GOT3 (cell line): ENCODE measurements around the gene EIF4G1.

Experiments used
- DNase-seq: peaks from one replicate; lab custom pipeline; 2025; ENCODE audit warnings: mixed read lengths; lab: John Stamatoyannopoulos, UW

The EIF4G1 gene

DNA sequence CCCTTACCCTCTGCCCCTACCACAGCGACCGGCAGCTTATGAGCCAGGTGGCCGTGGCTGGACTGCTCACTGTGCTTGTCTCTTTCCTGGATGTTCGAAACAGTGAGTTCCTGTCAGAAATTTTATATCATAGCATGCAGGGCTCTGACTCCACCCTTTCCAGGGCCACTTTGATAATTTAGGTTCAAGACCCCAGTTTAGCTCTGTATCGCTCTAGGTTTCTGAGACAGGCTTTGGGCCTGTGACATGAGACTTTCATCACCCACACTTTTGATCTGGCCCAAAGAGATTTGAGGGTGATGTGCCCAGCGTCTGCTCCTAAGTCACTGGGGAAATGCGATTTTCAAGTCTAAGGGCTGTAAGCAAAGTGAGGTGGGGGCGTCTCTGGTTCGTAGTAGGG, 6.5 kb upstream of the EIF4G1 start:
- DNase-seq: no peak

DNA sequence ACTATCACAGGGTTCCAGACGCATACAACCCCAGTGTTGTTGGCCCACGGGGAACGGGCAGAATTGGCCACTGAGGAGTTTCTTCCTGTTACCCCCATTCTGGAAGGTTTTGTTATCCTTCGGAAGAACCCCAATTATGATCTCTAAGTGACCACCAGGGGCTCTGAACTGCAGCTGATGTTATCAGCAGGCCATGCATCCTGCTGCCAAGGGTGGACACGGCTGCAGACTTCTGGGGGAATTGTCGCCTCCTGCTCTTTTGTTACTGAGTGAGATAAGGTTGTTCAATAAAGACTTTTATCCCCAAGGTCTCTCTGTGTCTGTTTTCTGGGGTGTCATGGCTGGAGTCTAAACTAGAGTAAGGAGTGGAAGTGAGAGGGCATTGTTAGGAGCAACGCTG, 5.7 kb upstream of the EIF4G1 start:
- no peak for DNase-seq

DNA sequence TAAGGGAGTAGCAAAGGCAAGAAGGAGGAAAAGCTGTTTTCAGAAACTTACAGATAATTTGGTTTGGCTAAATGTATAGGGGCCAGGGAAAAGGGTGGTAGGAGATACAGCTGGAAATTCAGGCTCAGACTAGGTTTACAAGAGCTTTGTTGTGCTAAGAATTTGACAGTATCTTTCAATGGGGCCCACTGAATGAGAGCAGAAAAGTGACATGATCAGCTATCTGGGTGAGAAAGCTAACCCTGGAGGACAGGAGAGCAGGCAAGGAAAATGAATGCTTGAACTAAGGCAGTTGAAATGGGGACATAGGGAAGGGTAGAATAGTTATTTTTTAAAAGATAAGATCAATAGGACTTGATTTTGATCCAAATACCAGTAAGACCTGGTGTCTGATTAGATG, 2.8 kb upstream of the EIF4G1 start:
- no peak for DNase-seq

DNA sequence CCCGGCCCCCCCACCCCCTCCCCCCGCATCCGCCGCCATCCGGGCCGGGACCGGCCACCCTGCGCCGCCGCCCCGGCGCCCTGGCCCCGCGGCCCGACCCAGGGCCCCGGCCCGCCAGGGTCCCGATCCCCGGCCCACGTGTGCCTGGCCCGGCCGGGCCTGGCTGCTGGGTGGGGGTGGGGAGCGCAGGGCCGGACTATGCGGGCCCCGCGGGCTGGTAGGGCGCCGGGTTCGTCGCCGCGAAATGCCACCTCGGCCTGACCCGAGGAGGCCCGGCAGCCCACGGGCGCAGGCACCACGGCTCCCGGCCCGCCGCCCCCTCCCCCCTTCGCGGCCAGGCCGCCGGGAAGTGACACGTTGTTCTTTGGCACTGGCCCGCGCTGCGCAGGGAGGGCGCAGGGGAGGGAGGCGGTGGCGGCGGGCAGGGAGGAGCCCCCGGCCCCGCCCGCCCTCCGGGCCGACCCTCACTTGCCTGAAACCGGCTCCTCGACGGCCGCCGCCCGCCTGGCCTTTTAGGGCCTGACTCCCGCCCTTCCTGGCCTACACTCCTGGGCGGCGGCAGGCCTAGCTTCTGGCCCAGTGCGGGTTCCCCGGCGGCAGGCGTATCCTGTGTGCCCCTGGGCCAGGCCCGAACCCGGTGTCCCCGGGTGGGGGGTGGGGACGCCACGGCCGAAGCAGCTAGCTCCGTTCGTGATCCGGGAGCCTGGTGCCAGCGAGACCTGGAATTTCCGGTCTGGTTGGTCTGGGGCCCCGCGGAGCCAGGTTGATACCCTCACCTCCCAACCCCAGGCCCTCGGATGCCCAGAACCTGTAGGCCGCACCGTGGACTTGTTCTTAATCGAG, 515 bp downstream of the EIF4G1 start:
- peak; percentile 37 for DNase-seq

DNA sequence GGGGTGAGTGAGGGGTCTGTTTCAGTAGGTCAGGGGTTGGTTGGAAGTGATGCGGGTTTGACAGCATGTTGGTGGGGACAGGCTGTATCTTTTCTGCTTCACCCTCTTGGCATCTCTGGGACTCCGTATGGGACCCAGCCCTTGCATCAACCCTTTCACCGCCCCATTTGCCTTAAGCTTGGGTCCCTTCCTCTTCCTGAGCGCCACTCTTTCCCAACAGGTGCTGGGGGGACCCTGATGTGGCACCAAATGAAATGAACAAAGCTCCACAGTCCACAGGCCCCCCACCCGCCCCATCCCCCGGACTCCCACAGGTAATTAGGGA, 1.1 kb downstream of the EIF4G1 start:
- DNase-seq: no peak

DNA sequence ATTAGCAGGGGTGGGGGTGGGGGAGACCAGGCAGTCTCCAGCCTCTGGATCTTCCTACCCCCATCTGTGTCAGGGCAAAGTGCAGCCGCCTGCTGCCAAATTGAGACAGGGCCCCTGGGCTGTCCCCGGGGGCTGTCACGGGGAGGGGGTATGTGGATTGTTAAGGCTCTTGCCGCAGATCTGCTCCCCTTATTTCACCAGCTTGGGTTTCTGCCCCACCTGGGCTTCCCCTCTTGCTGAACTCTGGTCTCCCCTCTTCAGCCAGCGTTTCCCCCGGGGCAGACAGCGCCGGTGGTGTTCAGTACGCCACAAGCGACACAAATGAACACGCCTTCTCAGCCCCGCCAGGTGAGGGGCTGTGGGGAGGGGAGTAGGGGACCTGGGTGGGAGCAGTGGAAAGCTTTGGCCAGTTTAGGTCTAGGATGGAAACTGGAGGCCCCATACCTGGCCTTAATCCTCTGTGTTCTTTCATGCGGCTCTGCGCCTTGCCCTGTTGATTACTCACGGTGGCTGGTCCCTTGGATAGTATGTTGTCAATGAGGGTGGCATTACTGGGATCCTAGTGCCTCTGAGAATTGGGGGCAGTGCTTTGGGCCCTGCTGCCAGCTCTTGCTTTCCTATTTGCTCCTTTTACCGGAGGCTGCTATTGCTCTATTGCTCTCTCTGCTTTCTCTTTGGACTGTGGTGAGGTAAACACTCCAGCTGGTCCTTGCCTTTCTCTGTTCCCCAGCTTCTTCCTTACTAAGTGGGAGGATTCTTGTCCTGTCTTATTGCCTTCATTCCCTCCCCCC, 1.7 kb downstream of the EIF4G1 start:
- no peak for DNase-seq

DNA sequence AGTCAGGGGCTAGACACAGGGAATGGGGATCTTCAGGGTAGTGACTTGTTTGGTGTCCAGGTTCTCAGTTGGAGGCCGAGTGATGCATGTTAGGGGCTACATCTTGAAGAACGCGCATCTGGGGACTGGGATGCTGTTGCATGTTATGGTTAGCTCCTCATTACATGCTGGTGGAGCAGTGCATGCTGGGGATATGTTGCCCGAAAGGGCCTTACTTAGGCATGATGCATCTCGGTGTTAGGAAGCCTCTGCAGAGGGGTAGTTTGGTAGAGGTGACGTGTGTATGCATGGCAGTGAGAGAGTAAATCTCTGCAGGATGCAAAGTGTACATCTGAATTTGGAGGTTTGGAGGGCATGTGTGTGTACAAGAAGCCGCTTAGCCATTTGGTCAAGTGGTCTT, 2.4 kb downstream of the EIF4G1 start:
- DNase-seq: no peak

DNA sequence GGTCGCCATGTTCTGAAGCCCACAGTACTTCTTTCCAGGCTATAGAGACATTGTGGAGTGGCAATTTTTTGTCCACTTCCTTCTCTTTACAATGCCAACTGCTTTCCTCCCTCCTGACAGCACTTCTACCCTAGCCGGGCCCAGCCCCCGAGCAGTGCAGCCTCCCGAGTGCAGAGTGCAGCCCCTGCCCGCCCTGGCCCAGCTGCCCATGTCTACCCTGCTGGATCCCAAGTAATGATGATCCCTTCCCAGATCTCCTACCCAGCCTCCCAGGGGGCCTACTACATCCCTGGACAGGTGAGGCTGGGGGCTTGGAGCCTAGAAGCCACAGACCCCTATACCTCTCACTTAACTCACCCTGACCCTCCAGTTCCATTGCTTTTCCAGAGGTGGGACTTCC, 2.8 kb downstream of the EIF4G1 start:
- no peak for DNase-seq

DNA sequence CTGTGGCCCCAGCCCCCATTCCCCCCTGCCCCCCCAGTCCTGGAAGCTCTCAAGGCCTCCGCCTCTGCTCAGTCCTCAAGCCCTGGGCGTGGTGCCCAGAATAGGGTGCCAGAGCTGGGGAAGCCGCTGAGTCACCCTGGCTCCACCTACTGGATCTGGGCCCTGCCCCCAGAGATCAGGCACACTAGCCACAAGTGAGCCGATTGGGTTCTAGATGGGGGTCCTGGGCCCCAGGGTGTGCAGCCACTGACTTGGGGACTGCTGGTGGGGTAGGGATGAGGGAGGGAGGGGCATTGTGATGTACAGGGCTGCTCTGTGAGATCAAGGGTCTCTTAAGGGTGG, 5.7 kb downstream of the EIF4G1 start:
- DNase-seq: peak; percentile 92

DNA sequence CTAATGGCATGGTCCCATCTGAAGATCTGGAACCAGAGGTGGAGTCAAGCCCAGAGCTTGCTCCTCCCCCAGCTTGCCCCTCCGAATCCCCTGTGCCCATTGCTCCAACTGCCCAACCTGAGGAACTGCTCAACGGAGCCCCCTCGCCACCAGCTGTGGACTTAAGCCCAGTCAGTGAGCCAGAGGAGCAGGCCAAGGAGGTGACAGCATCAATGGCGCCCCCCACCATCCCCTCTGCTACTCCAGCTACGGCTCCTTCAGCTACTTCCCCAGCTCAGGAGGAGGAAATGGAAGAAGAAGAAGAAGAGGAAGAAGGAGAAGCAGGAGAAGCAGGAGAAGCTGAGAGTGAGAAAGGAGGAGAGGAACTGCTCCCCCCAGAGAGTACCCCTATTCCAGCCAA, 7.3 kb downstream of the EIF4G1 start:
- DNase-seq: no peak

DNA sequence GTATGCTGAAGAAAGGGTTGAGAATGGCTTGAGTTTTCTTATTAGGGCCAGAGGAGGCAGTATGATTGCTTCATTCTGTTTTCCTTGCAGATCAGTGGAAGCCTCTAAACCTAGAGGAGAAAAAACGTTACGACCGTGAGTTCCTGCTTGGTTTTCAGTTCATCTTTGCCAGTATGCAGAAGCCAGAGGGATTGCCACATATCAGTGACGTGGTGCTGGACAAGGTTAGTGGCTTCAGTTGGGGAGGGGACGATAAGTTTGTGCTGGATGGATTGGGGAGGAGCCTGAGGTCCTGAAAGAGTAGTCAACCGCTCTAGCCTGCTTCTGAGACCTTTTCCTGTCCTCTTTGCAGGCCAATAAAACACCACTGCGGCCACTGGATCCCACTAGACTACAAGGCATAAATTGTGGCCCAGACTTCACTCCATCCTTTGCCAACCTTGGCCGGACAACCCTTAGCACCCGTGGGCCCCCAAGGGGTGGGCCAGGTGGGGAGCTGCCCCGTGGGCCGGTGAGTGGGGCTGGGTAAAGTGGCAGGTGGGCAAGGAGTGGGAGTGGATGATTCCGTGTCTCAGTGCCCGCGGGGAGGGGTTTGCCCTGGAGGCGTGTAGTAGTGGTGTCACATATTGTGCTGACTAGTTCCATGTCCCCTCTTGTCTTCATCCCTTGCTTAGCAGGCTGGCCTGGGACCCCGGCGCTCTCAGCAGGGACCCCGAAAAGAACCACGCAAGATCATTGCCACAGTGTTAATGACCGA, 8.5 kb downstream of the EIF4G1 start:
- DNase-seq: no peak

DNA sequence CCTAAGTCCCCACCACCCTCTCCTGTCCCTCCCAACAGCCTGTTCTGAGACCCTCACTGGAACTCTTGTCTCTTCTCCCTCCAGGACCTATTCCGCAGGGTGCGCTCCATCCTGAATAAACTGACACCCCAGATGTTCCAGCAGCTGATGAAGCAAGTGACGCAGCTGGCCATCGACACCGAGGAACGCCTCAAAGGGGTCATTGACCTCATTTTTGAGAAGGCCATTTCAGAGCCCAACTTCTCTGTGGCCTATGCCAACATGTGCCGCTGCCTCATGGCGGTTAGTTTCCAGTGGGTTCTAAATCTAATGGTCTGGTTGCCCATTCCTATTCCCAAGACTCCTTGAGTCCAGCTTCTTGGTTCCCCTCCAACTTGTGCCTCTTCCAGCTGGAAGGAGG, 9.3 kb downstream of the EIF4G1 start:
- DNase-seq: no peak

DNA sequence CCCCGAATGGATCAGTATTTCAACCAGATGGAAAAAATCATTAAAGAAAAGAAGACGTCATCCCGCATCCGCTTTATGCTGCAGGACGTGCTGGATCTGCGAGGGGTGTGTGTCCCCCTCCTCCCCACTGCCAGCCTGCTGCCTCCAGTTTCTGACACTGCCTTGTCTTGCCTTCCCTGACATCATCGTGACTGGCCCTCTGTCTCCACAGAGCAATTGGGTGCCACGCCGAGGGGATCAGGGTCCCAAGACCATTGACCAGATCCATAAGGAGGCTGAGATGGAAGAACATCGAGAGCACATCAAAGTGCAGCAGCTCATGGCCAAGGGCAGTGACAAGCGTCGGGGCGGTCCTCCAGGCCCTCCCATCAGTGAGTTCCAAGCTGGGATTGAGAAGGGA, 10.9 kb downstream of the EIF4G1 start:
- no peak for DNase-seq

DNA sequence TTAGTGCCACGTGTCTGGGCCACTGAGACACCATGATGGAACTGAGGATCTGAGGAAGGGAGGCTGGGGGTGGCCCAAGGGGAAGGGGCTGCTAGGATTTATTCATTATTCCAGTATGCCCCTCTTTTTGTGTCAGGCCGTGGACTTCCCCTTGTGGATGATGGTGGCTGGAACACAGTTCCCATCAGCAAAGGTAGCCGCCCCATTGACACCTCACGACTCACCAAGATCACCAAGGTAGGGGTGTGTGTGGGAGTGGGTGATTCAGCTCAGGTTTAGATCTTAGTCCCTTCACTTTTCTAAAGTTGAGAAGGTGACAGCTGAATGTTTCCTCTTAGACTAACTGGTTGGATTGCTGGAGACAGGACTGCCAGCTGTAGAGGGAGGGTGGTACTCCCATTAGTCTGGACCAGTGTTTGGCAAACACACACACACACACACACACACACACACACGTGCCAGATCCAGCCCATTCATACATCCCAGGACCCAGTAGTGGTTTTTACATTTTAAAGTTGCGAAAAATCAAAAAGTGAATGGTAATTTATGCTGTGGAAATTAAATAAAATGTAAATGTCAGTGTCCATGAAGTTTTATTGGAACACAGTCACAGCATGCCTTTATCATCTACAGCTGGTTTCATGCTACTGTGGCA, 11.4 kb downstream of the EIF4G1 start:
- no peak for DNase-seq

DNA sequence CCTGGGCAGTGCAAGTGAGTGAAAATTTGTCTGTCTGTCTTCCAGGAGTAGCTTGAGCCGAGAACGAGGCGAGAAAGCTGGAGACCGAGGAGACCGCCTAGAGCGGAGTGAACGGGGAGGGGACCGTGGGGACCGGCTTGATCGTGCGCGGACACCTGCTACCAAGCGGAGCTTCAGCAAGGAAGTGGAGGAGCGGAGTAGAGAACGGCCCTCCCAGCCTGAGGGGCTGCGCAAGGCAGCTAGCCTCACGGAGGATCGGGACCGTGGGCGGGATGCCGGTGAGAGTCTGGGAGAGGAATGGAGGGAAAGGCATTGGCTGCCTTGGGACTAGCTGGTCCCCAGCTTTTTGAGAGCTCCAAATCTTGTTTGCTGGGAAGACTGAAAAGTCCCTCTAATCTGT, 12.8 kb downstream of the EIF4G1 start:
- no peak for DNase-seq

DNA sequence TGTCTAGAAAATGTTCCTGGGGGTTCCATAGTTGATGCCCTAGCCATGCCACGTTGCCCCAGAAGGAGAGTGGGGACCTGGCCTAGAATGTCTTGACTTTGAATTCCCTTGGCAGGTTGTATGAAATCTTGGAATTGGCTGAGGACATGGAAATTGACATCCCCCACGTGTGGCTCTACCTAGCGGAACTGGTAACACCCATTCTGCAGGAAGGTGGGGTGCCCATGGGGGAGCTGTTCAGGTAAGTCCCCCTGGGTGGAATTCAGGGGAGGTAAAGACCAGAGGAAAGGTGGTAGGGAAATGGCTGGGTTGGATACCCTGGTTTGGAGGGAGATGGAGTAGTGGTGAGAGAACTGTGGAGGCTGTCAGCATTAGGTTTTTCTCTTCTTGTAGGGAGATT, 14.1 kb downstream of the EIF4G1 start:
- no peak for DNase-seq

DNA sequence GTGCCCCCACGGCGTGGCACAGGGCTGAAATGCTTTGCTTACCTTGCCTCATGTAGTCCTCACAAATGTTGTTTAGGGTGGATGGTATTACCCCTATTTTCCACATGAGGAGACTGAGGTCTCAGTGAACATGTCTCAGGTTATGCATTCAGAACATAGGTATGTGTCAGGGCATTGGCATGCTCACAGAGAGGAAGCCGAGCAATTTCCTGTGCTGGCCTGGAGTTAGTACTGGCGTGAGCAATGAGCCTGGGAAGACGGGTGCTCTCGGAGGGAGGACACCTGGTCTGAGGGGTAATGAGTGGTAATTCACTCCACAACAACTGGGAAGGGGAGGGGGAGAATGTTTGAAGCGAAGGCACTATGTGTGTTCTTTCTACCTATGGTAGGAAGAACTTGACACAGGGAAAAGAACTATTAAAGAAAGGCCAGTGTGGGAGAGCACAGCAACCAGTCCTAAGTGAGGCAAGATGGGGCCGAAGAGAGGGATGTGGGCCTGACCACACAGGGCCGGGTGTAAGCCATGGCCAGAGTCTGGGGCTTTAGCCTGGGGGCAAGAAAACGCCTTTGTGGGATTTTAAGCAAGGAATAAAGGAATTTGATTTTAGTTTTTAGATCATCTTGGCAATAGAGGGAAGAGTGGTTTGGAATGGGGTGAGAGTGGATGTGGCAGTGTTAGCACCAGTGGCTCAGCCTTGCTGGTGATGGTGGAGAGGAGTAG, 18.1 kb downstream of the EIF4G1 start:
- DNase-seq: no peak

DNA sequence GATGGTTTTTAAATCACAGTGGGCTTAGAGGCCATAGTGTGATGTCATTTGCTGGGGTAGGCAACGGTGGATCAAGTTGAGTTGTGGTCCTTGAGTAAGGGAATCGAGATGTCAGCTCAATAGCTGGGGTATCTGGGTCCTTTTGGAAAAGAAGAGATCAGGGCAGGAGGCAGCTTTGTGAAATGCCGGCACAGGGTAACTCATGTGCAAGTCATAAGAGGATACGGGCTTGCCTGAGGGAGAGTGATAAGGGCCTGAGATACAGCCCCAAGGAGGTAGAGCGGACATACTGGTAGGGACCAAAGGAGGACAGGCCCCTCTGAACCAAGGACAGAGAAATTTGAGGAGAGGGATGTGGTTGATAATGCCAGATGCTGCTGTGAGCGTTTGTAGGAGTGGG, 18.8 kb downstream of the EIF4G1 start:
- DNase-seq: no peak

DNA sequence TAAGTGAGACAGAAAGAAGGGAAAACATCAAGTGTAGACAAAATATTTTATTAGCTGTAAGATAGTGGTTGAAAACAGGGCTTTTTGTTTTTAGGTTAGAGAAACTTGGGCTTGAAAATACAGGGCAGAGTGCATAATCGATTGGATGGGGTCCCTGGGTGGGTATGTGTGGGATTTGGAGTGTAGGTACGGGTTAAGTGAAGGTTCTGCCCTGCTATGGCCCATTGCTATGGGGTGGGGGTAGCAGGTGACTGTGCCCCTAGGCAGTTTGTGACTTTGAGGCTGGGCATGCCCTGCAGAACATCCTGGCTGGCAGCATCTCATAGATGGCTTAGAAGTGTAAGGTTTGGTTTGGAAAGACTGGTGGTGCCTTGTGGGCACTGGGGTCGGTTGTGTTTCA, 19.3 kb downstream of the EIF4G1 start:
- DNase-seq: no peak

DNA sequence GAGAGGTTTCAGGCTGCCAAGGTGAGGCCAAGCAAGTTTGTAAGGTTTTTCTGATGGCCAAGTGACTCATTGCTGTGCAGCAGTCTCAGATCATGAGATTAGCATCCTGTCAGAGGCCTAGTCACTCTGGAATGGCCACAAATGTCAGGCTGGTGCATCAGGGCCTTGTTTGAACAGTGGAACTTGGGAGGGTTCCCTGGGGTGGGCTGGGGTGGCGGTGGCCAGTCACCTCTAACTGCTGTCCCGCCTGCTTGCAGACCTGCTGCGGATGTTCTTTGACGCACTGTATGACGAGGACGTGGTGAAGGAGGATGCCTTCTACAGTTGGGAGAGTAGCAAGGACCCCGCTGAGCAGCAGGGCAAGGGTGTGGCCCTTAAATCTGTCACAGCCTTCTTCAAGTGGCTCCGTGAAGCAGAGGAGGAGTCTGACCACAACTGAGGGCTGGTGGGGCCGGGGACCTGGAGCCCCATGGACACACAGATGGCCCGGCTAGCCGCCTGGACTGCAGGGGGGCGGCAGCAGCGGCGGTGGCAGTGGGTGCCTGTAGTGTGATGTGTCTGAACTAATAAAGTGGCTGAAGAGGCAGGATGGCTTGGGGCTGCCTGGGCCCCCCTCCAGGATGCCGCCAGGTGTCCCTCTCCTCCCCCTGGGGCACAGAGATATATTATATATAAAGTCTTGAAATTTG, 20.2 kb downstream of the EIF4G1 start:
- no peak for DNase-seq

DNA sequence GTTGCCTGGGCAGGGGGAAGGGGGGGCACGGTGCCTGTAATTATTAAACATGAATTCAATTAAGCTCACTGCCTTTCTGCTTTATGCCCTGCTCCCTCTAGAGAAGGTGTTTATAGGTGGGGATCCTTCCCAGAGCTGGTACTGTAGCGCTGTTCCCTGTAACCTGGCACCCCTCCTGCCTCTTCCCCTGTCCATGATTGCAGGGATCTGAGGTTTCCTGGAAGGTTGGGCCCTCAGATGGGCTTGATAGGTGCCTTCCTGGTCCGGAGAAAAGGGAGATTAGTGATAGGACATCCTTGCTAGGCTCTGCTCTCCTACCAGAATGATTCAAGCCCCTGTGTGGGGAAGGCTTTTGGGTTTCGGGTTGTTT, 20.9 kb downstream of the EIF4G1 start:
- no peak for DNase-seq
